Right ventricle myocardium superior (tissue), 1 donor: ENCODE results near the gene PHETA1. TPM values are rescaled to one million over a fixed set of nuclear protein-coding genes. Genes with fewer than 3 reads are reported as not detected.
"Not testable (repeated sequence)": the region's sequence is repeated elsewhere in the genome, so short reads cannot be mapped to it uniquely, and the experiment has no call there.

Experiments
- ATAC-seq: fragments of 200-7000 bp; cut with Tn5 transposase; one replicate; pipeline ENCODE4 v1.9.1; 2020; ENCODE audit warnings: mild to moderate bottlenecking; ENCODE audit not compliant: poor library complexity
- DNase-seq: peaks from one replicate; pipeline ENCODE4 v3.0.0-alpha.2; 2020
- intact Hi-C: fragments of 100-400 bp; cut with DNase I; formaldehyde crosslinking; loops from one replicate; pipeline ENCODE4 v1.11.2; 2022
- total RNA-seq: library from RNA; stranded (reverse); fragmentation: NEBNext Ultra II Directional; extraction: Animal tissue kit (Norgen Biotek cat#: 25700); gene quantifications from one replicate; pipeline ENCODE4 v1.2.1, GENCODE V29; 2021
- donor health status: DM: no; HTN: yes; CAD: no; lungs with severe emphysema.

Gene PHETA1
- total RNA-seq, 1 donor from 2014 or later = 35.1 TPM

DNA sequence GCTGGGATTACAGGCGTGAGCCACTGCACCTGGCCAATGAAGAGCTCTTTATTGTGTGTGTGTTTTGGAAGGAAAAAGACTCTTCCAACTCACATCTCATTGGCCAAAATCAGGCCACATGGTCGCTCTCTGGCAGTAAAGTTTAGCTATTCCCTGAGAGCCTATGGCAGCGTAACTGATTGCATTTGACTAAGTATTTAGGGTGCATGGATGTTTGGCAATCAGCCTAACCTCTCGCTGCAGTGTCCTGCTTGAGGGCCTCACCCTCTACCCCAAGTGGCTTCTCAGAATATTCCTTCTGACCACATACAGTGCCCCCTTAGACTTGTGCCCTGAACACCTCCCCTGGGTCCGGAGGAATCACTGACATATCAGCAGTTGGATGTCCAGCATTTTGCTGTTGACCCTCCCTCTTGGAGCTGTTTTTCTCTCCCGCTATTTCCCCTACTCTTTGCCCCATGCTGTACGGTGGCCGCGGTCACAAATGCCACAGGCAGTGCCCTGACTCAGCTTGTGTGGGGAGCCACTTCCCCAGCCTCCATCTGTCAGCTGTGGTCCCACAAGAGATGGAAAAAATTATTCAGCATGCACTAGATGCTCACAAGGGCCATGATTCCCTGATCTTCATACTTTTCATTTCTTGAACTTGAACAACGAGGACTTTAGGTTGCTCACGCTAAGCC lies 9.5 kb downstream of the PHETA1 start:
- no peak for ATAC-seq
- DNase-seq = no peak

DNA sequence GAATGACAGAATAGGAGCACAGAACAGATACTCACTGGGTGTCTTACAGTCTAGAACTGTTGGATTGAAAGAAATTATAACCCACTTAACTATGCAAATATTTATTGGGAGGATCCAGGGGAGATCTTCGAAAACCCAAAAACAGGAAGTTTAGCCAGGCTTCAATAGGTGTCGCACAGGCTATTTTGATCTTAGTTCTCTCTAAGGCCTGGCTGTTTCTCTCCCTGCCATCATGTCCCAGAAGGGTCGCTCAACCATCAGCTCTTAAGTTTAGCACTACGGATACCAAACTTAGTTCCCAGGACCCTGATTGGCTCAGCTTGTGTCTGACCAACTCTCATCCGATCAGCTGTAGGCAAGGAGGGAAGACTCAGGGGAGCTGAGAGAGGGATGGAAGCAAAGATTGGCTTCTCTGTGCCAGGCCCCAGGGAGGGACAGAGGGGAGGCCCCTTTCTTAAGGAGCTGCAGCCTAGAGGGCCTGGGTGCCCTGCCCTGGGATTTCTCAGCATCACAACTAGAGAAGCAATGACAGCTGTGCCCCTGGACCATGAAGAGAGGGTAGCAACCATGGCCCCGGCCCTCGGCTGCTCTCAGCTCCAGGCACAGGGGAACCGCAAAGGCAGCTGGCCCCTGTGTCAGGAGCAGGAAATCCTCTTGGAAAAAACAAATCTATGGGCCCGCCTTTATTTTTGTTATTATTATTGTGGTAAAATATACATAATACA lies 13.5 kb downstream of the PHETA1 start:
- no peak for DNase-seq
- intact Hi-C loops = no loop called here
- ATAC-seq = no peak

More for the DNA sequence above, 9.5 kb downstream of the PHETA1 start:
- intact Hi-C loops = no loop called here

DNA sequence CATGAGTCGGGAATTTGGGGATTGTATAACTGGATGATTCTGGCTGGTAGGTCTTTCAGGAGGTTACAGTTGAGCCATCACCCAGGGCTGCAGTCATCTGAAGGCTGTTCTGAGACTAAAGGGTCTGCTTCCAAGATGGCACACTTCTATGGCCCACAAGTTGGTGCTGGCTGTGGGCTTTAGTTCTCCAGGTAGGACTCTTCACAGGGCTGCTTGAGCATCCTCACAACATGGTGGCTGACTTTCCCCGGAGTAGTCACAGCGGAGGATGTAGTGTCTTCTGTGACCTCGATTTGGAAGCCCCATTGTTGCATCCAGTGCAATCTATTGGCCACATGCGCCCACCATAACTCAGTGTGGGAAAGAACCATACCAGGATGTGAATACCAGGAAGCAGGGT lies 14.4 kb downstream of the PHETA1 start:
- intact Hi-C loops = no loop called here
- ATAC-seq (no peak), DNase-seq (no peak)

DNA sequence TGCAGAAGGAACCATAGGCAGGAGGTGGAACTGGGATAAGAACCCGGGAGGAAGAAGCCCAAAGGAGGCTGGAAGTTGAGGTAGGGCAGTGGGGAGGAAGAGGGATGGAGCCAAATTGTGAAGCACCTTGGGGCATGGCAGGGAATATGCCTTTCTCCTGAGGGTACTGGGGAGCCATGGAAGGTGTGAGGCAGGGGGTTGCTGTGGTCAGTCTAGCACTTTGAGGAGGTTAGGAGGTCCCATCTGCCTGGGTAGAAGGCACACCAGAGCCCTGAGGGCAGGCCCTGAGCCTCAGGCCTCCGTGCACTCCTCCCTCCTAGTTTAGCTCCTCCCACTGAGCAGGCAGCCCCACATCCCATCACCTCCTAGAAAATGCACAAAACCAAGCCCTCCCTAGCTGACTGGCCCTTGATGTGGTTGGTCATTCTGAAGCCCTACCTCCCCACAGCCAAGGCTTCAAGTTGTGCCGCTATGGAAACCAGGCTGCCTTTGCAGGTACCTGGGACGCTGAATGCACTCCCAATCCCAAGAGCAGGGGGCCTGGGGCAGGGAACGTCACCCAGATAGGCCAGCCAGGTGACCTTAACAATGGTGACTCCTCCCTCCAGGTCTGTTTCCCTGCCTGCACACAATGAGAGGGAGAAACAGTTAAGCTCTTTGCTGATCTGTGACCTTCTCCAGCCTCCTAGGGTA lies 15.1 kb downstream of the PHETA1 start:
- no peak for ATAC-seq
- DNase-seq = no peak
- intact Hi-C loops = no loop called here

DNA sequence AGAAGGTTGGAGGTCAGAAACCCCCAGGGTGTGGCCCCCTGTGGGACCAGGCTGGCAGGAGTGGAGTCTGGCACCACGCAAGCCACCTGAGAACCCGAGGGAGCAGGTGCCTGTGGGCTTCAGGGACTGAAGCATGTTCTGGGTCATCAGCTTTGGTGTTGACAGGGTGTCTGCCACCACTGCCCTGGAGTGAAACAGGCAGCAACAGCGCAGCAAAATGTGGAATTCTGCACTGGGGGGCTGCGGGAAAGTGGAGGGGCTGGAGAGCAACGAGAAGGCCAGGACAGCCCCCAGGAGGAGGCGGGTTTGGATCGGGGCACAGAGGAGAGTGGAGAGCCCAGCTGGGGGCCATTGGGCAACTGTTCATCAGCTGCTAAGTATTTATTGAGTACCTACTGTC lies 15.9 kb downstream of the PHETA1 start:
- DNase-seq (no peak), ATAC-seq (no peak)
- intact Hi-C loops = no loop called here

DNA sequence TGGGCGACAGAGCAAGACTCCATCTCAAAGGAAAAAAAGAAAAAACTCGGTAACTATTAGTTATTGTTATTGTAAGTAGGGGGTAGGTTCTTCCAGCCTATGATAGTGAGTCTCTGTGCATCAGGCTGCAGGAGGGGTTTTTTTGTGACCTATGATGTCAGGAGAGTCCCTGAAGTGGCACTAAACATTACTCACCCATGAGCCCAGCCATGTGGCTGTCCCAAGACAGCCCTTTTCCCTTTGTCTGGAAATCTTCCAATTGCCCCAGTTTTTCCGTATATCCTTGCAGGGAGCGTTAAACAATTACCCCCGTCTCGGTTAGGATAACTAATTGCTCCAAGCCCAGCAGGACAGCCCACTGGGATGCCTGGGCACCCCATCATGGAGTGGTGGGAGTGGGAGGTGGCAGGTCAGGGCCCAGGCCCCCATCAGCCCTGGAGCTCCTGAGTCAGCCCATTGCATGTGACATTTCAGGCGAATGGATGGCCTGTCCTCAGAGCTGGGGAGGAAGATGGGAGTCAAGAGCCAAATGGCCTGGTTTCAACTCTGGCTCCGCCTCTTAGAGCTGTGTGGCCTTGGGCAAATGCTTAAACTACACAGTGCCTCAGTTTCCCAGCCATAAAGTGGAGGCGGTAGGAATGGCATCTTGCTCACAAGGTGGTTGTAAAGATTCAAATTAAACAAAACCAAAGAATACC lies 16.4 kb downstream of the PHETA1 start:
- DNase-seq (no peak), ATAC-seq (no peak)
- intact Hi-C loops = no loop called here

DNA sequence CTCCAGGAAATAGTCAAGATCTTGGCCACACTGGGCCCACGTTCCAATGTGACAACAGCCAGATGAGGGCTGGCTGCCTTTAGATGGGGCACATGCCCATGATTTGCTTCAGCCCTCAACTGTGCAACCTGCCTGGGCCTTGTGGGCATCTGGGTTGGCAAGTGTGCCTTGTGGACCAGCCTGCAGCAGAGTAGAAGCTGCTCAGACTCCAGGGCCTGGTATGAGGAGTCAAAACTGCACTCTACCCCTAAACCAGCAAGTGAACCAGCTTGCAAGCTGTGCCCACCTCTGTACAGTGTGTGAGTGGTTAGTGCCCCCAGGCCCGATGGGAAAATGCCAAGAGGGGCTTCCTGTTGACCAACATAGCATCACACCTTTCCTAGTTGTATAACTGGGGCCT lies 17.9 kb downstream of the PHETA1 start:
- ATAC-seq (no peak), DNase-seq (no peak)
- intact Hi-C loops = no loop called here

DNA sequence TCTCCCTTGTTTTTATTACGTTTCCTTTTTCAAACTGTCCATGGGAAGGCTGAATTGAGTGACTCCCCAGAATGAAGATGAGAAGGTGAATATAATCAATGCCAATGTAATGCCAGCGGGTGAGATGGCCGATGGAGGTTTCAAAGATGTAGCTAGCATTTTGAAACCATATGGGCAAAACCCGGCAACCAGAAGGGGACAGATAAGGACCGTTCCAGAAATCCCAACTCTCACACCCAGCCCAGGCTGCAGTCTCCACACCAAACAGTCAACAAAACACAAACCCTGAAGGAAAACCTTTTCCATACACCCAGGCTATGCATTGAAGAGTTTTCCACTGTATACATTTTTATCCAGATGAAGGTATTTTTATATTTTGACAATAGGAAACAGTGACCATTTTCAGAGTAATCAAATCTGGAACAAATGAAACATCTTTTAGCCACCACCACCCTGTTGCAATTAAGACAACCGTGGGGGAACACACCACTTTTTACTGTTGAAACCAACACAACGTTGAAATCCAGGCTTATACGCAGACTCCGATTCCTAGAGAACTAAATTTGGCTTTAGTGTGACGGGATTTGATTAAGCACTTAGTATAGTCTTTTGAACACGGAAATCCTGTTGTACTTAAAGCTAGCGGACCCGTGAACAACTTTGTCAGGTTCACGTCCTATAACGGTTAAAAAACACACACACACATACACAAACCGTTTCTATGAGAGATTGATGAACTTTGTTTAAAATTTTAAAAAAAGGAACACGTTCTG lies 19.0 kb downstream of the PHETA1 start:
- intact Hi-C loops = no loop called here
- DNase-seq (no peak), ATAC-seq (no peak)

DNA sequence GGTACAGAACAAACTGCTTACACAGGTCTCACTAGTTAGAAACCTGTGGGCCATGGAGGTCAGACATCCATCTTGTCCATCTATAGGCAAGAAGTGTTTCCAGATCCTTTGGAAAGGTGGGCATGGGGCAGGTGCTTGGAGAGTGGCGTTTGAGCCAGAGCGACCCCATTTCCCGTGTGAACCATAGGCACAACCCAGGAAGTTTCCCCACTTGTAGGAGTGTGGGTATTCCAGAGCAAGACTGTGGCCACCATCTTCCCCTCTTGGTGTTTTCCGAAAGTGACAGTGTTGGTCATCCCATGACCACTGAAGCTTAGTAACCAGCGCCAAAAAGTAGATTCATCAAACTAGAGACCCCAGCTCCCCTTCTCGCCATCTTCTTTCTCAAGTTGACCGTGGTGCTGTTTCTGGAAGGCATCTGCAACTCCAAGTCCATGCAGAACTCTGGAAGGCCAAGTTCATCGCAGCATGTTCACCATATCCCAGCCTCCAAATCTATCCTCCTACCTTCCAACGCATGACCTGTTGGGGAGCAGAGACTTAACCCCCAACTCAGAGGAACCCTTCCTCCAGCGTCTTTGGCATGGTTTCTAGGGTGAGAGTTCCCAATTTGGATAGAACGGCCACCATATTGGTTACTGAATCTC lies 19.7 kb downstream of the PHETA1 start:
- intact Hi-C loops = no loop called here
- ATAC-seq (no peak), DNase-seq (no peak)

DNA sequence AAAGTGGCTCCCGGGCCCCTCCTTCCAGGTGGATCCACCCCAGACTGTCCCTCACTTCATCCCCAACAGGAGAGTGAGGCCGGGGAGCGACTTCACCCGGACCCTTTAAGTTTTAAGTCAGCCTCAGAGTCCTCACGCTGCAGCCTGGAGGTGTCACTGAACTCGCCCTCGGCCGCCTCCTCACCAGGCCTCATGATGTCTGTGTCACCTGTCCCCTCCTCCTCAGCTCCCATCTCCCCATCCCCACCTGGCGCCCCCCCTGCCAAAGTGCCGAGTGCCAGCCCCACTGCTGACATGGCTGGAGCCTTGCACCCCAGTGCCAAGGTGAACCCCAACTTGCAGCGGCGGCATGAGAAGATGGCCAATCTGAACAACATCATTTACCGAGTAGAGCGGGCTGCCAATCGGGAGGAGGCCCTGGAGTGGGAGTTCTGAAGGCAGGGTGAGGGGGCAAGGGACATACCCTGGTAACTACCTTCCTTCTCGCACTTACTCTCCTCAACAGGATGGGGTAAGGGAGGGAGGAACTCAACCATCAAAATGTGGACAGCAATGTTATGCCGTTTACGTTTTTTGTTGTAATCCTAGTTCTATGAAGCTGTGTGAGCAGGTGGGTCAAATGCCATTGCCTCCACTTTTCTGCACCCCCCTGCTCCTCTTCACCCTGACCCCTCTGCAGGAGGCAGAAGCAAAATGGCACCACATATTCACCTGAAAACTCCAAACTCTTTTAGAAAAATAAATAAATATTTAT lies 20.8 kb downstream of the PHETA1 start:
- intact Hi-C loops = no loop called here
- DNase-seq (no peak), ATAC-seq (no peak)

DNA sequence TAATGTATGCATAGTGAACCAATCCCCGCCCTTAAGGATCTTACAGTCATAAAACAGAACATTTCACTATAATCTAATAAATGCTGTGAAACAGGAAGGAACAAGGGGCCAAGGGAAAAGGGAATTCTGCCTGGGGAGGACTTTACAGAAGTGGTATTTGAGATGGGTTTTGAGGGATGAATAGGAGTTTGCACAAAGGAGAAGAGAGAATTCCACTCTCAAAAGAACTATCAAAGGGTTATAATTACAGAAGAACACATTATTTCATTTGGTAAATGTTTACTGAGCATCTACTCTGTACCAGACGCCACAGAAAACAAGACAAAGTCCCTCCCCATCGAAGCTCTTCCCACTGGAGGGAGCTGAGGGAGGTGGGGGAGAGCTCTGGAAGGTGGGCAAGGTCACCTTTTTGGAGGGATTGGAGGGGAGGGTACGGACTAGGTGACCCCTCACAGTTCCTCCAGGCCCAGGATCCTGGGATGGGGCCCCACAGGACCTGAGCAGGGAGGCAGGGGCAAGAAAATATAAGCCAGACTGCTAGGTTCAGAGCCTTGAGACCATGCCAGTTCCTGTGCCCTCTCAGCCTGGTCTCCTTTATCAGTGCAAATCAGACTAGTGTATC lies 24.5 kb downstream of the PHETA1 start:
- ATAC-seq = no peak
- intact Hi-C loops = no loop called here

DNA sequence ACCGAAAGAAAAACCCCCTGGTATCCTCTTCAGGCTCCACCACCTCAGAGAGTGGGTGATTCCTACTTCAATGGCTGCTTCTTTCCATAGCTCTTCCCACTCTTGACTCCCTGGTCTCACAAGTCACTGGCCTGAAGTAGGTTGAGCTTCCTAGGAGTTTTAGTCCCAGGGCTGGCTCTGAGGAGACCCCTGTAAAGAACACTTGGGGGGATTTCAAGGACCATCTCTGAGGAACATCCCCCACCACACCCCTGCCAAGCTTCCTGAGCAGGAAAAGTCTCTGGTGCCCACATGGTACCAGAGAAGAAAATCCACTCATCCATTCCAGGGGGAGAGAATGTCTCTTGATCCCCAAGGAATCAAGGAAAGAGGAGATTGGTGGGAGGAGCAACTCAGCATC lies 25.7 kb downstream of the PHETA1 start:
- ATAC-seq (no peak), DNase-seq (no peak)
- intact Hi-C loops = no loop called here

More for the DNA sequence above, 24.5 kb downstream of the PHETA1 start:
- DNase-seq = no peak

DNA sequence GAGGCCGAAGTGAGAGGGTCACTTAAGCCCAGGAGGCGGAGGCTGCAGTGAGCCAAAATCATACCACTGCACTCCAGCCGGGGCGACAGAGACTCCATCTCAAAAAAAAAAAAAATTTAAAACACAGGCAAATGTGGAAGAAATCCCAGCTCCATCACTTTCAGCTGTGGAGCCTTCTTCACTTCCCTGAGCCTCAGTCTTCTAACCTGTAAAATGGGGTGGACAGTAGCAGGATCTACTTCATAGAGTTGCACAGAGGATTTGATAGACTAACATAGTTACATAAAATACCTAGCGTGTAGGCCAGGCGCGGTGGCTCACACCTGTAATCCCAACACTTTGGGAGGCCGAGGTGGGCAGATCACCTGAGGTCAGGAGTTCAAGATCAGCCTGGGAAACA lies 26.5 kb downstream of the PHETA1 start:
- DNase-seq (no peak), ATAC-seq (no peak)
- intact Hi-C loops = no loop called here

DNA sequence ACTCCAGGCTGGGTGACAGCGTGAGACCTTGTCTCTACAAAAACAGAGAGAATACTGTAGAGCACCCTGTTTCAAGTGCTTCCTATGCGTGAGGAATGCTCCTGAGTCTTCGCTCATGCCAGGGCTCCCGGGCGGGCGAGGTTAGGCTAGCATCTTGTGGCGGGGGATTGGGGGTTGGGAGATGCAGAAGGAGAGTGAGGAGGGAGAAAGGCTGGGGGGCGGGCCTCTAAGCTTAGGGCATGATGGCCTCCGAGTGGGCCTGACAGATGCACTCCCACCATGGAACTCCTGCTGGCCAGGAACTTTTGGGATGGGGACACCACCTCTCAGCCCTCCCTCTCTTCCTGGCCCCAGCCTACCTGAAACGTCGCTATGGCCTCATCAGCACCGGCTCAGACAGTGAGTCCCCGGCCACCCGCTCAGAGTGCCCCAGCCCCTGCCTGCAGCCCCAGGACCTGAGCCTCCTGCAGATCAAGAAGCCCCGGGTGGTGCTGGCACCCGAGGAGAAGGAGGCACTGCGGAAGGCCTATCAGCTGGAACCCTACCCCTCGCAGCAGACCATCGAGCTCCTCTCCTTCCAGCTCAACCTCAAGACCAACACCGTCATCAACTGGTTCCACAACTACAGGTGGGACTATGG lies 27.3 kb downstream of the PHETA1 start:
- ATAC-seq = no peak
- intact Hi-C loops = no loop called here
- DNase-seq = no peak

DNA sequence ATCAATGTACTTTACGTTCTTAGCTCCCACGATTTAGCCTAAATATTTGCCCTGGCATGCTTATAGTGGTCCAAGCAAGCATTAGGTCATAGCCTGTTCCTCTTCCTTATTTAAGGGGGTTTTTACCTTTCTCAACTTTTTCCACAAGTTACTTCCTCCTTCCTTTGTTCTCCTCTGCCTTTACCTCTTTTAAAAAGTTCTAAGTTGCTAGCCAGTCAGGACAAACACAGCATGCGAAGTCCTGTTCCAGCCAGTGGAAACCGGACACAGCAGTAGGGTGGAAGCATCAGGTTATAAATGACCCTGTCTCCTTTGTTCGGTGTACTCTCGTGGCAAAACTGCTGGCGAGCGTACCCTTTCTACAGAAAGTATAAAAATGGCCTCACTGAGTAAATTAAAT lies 28.2 kb downstream of the PHETA1 start:
- DNase-seq, ATAC-seq, intact Hi-C loops: not testable (repeated sequence)

DNA sequence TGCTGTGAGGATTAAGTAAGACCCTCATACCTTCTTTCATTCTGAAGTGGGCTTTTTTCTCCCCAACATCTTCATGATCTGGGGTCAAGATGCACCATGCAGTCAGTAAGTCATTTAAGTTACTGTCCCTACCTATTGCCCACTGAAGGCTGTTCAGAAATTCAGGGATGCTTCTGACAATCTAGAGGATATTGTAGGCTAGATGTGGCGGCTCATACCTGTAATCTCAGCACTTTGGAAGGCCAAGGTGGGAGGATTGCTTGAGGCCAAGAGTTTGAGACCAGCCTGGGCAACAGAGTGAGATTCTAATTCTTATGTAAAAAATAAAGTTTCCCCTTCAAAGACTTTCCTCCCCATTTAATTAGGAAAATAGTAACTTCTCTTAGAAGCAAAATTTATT lies 28.7 kb downstream of the PHETA1 start:
- no peak for ATAC-seq
- intact Hi-C loops = no loop called here

More for the DNA sequence above, 28.7 kb downstream of the PHETA1 start:
- no peak for DNase-seq
